Measurements from ENCODE around the gene MAPK11.
"Not testable (repeated sequence)": the region's sequence is repeated elsewhere in the genome, so short reads cannot be mapped to it uniquely, and the experiment has no call there.

The MAPK11 gene

GRCh38 chr22:50275181-50276055 lies 5.2 kb upstream of the MAPK11 start:
- no peak for DNase-seq

- DNase-seq: no peak
Measured at GRCh38 chr22:50274771-50275170, 4.6 kb upstream of the MAPK11 start.

GRCh38 chr22:50274311-50274710 lies 4.1 kb upstream of the MAPK11 start:
- peak; percentile 43 for DNase-seq

GRCh38 chr22:50273781-50274180 lies 3.6 kb upstream of the MAPK11 start:
- not testable (repeated sequence) for DNase-seq

- DNase-seq: not testable (repeated sequence)
Measured at GRCh38 chr22:50273352-50273751, 3.2 kb upstream of the MAPK11 start.

- no peak for DNase-seq
Measured at GRCh38 chr22:50272044-50272802, 2.0 kb upstream of the MAPK11 start.

- peak; percentile 59 for DNase-seq
Measured at GRCh38 chr22:50271519-50271970, 1.4 kb upstream of the MAPK11 start.

- peak; percentile 58 for DNase-seq
Measured at GRCh38 chr22:50270666-50271394, 650 bp upstream of the MAPK11 start.

- no peak for DNase-seq
Measured at GRCh38 chr22:50269573-50269969, 609 bp downstream of the MAPK11 start.

- no peak for DNase-seq
Measured at GRCh38 chr22:50268655-50269113, 1.5 kb downstream of the MAPK11 start.

- peak; percentile 57 for DNase-seq
Measured at GRCh38 chr22:50267591-50268390, 2.4 kb downstream of the MAPK11 start.

- no peak for DNase-seq
Measured at GRCh38 chr22:50266994-50267393, 3.2 kb downstream of the MAPK11 start.

- DNase-seq: no peak
Measured at GRCh38 chr22:50264946-50265669, 5.1 kb downstream of the MAPK11 start.

GRCh38 chr22:50264104-50264745 lies 6.0 kb downstream of the MAPK11 start:
- no peak for DNase-seq

- DNase-seq: no peak
Measured at GRCh38 chr22:50262973-50263617, 7.1 kb downstream of the MAPK11 start.

- no peak for DNase-seq
Measured at GRCh38 chr22:50262460-50262911, 7.7 kb downstream of the MAPK11 start.

- DNase-seq: no peak
Measured at GRCh38 chr22:50261615-50262459, 8.3 kb downstream of the MAPK11 start, which contains the start of gene MAPK12. Gene MAPK12, minus strand, starts transcription at chr22:50261683. Its CDS starts 174 bp downstream, at chr22:50261509.

GRCh38 chr22:50260801-50261614 lies 9.2 kb downstream of the MAPK11 start:
- no peak for DNase-seq

Measured in CD4-positive, alpha-beta T cell treated with Interferon gamma for 1 hour (primary cell).